Right lobe of liver (tissue), 4 donors: ENCODE data around the gene THAP4.

Experiments
- CTCF ChIP-seq, 4 donors: fragments of 200-600 bp in 3 of 4; fragments of 450-650 bp in 1 of 4; IDR thresholded peaks; one replicate each; pipeline versions ENCODE4 v1.5.1 to v1.8.0; 2016 to 2022; ENCODE audit warnings: antibody characterized with exemption in 4 of 4, mild to moderate bottlenecking in 2 of 4
- POLR2A ChIP-seq: fragments of 450-650 bp; IDR thresholded peaks from one replicate; pipeline ENCODE4 v1.6.1; 2017; ENCODE audit warnings: antibody characterized with exemption, mild to moderate bottlenecking
- donor health status: DM: no; HTN: no; CAD: no.
- donor health status: DM: no; HTN: no; CAD: no.
- donor health status: DM: no; HTN: yes; CAD: no.

GRCh38 chr2:241680044-241680443 lies 43.1 kb upstream of the THAP4 start:
- no peak for TF ChIP-seq POLR2A
- TF ChIP-seq CTCF (IDR thresholded peaks at IDR 0.05), result no peak
